HS-5 (cell line): ENCODE measurements around the gene KIAA1958.
"Not testable (repeated sequence)": the region's sequence is repeated elsewhere in the genome, so short reads cannot be mapped to it uniquely, and the experiment has no call there.

Experiments used
- DNase-seq: peaks from one replicate; pipeline ENCODE4 v3.0.0-alpha.2; 2012; ENCODE audit warnings: low read depth

KIAA1958 gene

DNA sequence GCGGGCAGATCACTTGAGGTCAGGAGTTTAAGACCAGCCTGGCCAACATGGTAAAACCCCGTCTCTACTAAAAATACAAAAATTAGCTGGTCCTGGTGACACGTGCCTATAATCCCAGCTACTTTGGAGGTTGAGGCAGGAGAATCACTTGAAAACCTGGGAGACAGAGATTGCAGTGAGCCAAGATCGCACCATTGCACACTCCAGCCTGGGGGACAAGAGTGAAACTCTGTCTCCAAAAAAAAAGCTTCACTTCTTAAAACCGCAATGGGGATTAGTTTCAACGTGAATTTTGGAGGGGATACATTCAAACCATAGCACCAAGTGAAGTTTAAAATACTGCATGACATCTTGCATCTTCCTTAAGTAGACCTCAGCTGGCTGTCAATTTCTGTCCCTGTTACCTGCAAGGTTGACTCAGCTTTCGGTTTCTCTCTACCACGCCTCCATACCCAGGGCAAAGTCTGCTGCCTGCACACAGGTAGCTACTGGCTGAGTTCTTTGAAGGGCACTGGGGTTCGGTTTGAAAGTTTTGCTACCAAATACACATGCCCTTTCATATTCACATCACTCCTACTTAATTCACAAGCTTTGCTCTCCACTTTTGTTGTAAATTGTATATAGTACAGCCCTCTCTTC lies 69.3 kb downstream of the KIAA1958 start:
- DNase-seq, result no peak

DNA sequence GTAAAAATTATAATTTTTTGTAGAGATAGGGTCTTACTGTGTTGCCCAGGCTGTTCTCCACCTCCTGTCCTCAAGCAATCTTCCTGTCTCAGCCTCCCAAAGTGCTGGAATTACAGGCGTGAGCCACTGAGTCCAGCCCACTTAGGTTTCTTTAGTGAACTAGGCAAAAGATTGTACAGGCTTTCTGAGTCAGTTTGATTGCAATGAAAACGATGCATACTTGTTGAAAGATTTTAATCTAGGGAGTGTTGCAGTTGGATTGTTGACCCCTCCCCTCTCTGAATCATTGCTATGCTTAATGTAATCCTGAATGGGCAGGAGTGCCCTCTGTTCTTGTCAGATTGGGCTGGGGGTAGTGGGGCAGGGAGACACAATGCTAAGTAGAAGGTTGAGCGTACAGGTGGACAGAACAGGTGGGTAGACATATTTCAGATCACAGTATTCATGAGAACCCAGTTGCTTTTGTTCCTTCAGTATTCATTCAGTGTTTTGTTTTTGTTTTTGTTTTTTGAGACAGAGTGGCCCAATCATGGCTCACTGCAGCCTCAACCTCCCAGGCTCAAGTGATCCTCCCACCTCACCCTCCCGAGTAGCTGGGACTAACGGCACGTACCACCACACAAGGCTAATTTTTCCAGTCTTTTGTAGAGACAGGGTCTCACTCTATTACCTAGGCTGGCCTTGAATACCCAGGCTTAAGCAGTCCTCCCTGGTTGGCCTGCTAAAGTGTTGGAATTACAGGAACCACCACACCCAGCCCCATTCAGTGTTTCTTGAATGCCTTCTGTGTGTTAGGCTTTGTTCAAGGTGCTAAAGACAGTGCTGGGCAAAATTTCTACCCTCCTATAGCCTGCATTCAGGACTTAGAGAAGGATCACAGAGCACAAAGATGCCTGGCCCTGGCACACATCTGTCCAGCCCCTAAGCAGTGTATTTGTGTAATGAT lies 70.1 kb downstream of the KIAA1958 start:
- DNase-seq, result peak; percentile 61

DNA sequence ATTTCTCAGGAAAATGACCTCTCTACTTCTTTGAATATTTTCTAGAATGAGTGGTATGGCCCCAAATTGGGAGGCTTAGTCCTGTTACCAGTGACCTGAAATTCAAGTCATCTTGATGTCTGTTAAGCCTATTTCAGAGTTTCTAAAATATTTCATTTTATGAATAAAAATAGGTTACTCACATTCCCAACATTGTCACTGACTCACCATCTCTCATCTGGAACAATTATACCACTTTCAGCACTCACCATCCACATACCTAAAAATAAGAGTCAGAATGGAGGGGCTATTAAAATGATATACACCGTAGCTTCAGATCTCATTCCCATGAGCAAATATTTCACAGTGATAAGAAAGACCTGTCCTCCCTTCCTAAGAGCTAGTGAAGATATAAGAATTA lies 71.8 kb downstream of the KIAA1958 start:
- peak; percentile 79 for DNase-seq

DNA sequence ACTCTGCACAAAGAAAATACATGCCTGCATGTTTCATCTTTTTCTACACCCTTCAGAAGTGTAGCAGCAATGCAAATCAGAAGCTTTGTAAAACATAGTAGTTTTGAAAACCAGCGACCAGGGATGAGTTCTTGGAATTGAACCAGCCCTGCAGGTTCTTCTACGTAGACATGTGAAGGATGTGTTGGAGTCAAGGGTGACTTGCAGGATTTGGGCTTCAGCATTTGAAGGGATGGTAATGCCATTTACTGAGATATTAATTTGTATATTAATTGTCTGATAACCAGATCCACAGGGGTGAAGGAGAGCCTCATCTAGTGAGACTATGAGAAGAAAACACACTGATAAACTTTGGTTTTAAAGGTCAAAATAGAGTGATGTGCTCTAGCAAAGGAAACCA lies 72.4 kb downstream of the KIAA1958 start:
- no peak for DNase-seq

DNA sequence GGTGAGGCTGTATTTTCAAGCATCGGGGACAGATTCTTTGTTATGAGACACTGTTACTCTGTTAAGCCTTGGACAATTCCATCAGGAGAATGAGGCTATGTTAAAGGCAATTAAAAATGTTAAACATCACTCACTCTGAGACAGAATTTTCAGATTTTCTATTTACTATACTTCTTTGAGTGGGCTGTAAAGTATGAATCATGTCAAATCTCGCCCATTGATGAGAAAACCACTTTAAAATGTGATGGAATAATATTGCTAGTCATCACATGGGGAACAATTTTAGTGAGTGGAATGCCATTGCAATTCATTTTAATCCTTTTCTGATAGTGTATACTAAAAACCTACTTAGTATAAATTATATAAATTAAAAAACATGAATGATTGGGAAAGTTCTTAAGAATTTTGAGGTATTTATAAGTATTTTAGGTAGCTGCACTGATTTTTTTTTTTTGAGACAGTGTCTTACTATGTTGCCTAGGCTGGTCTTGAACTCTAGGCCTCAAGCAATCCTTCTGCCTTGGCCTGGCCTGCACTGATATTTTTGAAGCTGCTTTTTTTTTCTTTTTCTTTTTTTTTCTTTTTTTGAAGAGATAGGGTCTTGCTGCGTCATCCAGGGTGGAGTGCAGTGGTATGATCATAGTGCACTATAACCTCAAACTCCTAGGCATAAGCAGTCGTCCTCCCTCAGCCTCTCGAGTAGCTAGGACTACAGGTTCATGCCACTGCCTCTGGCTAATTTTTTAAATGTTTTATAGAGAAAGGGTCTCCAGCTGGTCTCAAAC lies 73.2 kb downstream of the KIAA1958 start:
- no peak for DNase-seq

DNA sequence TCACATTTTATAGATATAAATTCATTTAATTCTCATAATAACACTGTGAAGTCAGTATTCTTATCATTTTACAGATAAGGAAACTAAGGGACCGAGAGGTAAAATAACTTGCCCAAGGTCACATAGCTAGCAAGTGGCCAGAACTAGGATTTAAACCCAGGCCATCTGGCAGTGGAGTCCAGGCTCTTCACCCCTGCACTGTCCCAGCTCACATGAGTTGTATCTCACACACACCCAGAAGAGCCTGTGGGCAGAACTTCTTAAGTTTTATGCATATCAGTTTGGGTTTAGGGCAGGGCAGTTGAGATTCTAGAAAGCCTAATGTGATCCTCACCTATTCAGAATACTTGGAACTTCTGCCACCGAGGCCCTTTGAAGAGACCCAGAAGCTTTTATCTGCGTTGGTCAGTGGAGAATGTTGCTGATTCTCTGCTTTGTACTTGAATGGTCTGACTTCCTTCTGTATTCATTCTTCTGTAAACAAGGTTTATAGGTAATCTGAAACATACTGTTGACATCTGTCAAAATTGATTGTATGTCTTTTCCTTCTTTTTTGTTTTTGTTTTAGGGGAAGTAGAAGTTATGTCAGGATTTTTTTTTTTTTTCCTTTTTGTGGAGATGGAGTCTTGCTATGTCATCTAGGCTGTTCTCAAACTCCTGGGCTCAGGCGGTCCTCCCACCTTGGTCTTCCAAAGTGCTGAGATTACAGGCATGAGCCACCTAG lies 75.8 kb downstream of the KIAA1958 start:
- DNase-seq, result no peak

DNA sequence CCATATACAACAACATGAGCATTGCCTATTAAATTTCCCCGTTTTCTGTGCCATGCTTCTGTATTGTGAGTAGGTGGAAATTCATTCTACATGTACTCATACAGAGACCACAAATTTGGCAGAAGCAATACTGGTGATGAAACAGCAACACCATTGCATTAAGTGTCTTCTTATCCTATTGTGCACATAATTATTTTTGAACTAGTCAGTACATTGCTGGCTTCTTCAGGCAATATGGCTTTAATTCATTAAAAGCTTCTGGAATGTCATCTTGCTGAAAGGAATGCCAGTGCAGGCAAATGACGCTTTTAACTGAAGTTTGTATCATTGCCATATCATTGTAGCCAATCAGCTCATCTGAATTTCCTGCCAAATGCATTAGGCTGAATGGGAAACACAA lies 82.6 kb downstream of the KIAA1958 start:
- peak; percentile 98 for DNase-seq

DNA sequence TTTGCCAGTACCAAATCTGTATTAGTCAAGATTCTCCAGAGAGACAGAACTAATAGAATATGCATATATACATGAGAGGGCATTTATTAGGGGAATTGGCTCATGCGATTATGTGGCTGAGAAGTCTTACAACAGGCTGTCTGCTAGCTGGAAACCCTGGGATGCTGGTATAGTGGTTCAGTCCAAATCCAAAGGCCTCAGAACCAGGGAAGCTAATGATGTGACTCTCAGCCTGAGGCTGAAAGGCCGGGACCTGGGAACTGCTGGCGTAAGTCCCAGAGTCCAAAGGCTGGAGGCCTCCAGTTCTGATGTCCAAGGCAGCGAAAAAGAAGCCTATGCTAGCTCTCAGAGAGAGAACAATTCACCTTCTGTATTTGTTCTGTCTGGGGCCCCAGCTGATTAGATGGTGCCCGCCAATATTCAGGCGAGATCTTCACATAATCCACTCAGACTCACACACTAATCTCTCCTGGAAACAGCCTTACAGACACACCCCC lies 84.1 kb downstream of the KIAA1958 start:
- no peak for DNase-seq

DNA sequence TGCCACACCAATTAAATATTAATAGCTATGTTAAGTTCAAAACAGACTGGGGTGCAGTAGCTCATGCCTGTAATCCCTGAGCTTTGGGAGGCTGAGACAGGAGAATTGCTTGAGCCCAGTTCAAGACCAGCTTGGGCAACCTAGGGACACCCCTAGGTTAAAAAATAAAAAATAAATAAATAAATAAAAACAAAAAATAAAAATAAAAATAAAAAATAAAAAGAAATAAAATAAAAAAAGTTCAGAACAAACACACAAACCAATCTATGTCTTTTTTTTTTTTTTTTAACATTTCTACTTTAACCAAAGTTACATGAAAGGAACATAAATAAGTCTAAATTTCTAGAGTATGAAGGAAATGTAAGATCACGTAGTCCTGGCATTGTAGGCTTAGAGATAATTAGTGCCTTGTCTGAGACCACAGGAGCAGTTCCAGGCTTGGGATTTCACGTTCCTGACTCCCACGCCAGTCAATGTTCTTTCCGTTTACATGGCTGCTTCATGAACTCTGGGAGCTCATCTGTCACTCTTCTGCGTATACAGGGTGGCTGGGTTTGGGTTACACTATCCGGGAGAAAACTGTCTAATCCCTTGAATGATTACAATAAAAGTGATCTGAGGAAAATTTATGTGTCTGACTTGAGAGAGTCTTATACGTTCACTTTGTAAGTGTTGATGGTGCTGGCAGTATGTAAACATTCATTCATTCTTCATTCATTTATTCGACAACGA lies 85.2 kb downstream of the KIAA1958 start:
- no peak for DNase-seq

DNA sequence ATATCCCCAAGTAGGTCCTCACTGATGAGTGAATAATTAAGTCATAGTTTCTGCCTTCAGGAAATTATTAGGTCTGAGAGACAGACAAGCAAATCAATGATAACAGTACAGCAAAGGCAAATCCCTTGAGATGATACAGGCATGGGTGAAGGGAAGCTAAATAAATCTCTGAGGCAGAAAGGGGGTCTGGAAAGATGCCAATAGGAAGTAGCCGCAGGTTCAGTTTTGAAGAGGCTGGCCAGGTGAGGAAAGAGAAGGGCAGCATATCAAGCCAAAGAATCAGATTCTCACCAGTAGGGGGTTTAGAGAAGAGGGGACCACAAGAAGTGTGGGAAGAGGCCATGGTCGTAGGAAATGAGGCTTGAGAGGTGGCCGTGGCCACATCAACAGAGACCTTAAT lies 85.8 kb downstream of the KIAA1958 start:
- no peak for DNase-seq

DNA sequence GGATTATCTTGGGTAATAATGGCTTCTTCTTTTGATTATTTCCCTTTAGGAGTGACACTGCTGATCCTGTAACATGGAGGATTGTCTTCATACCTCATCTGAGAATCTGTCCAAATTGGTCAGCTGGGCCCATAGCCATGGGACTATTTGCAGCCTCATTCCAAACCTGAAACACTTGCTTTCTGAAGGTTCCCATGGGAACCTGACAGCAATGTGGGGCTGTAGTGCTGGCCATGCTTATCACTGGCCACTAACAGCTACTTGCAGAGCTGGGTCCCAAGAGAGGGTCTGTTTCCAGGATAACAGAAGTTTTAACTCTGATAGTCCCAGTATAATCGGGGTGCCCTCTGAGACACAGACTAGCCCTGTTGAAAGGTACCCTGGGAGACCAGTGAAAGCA lies 87.4 kb downstream of the KIAA1958 start:
- no peak for DNase-seq

DNA sequence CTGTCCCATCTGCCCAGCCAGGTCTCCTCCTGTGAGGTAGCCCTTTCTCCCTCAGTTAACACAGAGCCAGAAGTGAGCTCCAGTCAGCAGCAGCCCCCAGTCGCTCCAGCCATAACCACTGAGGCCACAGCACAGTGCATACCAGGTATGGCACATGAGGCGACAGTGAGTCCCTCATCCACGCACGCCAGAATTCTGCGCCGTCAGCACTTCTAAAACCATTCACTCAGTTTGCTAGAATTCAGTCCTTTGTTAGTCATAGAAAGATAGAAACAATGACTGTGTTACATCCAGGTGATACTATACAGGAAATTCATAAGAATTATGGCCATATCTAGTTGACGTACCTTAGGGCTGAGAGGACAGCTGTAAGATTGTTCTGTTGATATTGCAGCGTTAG lies 88.5 kb downstream of the KIAA1958 start:
- DNase-seq, result no peak

DNA sequence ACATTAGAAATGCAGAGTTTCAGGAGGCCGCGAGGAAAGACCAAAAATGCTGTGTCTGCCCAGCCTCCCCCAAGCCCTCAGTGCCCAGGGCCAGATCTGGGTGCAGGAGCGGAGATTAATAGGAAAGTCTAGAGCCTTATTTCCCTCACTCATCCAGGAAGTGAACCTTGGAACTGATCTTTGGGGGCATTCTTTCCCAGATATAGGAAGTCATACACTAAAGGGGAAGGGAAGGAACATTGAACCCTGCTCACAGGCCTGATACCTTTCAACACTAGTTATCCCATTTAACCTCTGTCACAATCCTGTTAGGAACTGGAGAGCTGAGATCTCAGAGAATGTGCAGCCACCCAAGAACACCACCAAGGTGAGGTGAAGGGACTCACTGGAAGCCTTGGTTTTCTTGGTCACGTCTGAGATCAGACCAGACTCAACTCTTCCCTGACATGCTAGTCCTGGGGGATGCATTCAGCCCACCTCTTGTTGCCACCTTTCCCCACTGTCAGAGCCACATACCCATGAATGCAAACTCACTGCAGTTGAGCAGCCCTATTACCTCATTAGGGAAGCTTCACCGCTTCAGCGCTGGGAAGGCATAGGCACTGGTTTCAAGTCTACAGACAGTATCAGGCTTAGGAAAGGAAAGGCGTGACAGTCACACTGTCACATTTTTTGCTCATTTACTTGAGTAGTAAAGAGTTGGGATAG lies 95.0 kb downstream of the KIAA1958 start:
- DNase-seq, result no peak

DNA sequence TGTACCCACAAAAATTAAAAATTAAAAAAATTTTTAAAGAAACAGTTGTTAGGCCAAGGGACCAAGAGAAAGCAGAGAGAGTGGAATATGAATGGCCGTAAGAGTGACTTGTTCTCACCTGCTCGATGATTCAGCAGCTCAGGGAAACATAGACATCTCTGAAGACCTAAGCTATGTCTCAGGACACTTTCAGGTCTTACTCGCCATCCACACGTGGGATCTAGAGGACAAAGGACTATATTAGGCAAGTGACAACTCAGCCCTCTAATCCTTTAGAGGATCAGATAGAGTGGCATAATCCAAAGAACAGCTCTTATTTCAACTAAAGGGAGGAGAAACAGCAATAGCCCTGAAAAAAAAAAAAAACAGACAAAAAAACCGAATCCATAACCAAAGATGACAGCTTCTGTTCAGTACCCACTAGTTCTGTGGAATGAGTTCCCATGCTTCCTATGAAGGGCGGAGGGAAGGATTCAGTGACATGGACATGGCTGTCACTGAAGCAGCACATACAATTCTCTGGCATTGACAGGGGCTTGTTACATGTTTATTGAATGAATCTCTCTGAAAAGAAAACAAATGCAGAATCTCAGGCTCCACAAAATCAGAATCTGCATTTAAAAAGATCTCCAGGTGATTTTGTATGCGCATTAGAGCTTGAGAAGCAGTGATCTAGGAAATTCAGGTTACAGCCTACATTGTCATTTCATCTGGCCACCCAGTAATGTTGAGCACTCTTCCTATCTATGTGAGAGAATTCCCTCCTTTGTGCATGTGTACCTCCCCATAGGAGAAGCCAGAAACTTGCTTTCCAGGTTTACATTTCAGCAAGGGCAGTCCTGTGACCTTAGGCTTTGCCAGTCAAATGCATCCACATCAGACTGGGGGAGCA lies 96.0 kb downstream of the KIAA1958 start:
- no peak for DNase-seq

DNA sequence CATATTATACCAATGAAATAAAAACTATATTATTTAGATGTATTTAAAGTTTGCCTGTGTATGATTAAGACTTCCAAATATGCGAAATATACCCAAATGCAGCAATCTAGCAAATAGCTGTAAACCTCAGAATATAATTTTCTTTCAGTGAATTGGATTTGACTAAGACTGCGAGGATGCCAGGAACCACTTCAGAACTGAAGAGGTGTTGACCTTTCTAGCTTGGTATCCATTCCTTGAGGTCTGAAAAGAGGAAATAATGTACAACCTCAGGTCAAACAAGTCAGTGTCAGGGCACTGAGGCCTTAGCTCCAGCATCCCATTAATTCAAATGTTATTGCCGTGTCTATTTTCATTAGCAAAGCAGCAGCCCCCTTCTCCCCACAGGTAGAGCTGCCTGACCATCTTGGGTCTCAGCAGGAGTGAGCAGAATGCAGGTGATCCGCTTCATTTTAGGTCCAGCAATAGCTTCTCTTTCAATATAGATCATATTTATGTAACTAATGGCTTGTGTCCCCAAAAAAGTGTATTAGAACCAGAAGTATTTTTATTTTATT lies 100.0 kb downstream of the KIAA1958 start:
- DNase-seq, result peak; percentile 29

DNA sequence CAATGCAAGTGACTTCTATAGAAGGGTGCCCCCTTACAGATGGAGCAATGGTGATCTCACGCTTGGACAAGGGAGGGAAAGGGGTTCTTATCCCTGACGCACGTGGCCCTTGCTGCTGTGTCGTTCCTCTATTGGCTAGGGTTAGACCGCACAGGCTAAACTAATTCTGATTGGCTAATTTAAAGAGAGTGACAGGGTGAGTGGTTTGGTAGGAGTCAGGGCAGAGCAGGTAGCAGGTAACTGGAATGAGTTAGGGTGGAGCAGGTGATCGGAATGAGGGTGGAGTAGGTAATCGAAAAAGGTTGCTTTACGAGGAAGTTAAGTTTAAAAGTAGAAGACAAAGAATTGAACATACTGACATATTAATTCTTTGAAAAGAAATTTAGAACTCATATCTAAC lies 105.2 kb downstream of the KIAA1958 start:
- not testable (repeated sequence) for DNase-seq

DNA sequence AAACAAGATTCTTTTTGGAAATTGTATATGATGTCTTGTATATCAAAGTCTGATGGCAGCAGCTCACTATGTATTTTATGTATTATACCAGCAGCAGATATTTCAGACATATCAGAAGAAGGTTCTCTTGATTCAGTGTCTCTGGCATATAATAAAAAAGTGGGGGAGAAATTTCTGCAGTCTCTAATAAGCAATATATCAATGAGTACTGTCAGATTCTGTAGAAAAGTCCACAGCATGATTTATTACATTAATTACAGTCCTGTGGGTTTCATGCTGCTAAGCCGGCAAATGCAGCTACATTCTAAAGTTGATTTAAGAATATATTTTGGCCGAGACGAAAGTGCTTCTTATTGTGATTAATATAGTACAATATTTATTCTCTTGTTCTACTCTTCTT lies 113.1 kb downstream of the KIAA1958 start:
- no peak for DNase-seq

DNA sequence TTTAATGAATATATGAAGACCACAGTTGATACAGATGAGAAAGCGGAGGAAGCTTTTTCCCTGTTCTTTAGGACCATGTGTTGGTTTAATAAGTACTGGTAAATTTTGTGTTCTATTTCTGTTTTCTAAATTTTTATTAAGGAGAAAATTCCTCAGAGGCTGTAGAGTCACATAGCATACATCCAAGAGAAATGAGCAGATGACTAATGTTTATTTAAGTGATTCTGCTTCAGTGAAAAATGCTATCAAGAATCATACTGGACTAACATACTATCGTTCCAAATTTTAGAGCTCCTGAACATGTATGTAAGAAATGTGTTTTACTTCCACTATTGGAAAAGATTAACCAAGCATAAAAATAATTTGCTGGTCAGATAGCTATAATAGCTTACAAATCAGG lies 115.0 kb downstream of the KIAA1958 start:
- DNase-seq, result no peak

DNA sequence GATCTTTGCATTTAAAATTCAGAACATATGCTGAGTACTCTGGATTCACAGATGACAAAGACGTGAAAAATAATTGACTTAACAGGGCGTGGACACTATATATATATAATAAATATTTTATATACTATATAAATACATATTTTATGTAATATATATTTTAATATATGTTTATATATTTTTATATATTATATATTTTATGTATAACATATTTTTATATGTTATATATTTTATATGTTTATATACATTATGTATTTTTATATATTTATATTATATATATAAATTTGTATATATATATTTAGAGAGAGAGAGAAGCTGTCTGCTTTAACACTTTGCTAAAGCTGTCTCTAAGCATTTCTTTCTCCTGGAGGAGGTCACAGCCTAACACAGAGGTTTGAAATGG lies 118.2 kb downstream of the KIAA1958 start:
- no peak for DNase-seq
